Measurements from ENCODE around the gene MFSD2A. TPM values are rescaled to one million over a fixed set of nuclear protein-coding genes. Genes with fewer than 3 reads are reported as not detected.
A peak's percentile ranks its signal among the peaks of the same experiment; 100 is the strongest.

The MFSD2A gene
- total RNA-seq, 8 experiments from 2014 or later = 2.4 to 48.6 (median 25.8) TPM

GRCh38 chr1:39926820-39927219 lies 28.1 kb upstream of the MFSD2A start:
- Histone ChIP-seq H3K27ac (no peak overlapping the region), H3K4me3 (no peak overlapping the region), H3K4me1 (replicated peaks in 1 of 2) (peaks cover 5 to 7% of the 10 kb centered on the region in 2 donors)
- in situ Hi-C loops (cut with MboI; ENCODE audit: low pct_unique_long_range_greater_than_20kb in 2 of 9, low sequenced_read_pairs in 9 of 9, unreplicated experiment in 9 of 9) = no loop called here
- no peak for ATAC-seq (replicated peaks in 6 of 8)
- 0 to 93% (median 79%) methylated on average over 1 to 5 of the region's 6 CpGs; no CpG with 5 or more reads in 3 of the 10 experiments for WGBS, 10 experiments

DNA sequence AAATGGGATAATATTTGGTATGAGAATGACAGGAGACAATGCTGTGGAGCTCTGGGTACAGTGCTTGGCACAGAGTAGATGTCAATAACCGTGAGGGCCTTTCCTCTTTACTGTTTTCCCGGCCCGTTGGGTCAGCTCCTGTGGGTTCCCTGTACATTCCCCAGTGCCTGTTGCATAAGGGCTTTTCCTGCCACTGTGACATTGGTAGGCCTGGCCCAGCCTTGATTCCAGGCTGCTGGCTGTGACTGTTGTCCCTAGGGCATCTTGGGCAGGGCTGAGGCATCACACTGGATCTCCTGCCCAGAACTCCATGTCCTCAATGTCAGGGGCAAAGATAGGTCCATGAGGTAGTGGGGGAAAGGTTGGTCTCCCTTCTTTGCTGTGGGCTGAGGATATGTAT lies 27.4 kb upstream of the MFSD2A start:
- no peak for ATAC-seq (replicated peaks in 6 of 8)
- 60 to 96% (median 95%) methylated on average over 1 to 3 of the region's 3 CpGs; no CpG with 5 or more reads in 6 of the 10 experiments for WGBS, 10 experiments
- H3K27ac ChIP-seq = no peak overlapping the region
- in situ Hi-C loops (cut with MboI; ENCODE audit: low pct_unique_long_range_greater_than_20kb in 2 of 9, low sequenced_read_pairs in 9 of 9, unreplicated experiment in 9 of 9) = no loop called here
- H3K4me1 ChIP-seq (replicated peaks in 1 of 2) = peaks cover under 1 to 1% of the 10 kb centered on the region in 2 donors
- H3K4me3 ChIP-seq = no peak overlapping the region

DNA sequence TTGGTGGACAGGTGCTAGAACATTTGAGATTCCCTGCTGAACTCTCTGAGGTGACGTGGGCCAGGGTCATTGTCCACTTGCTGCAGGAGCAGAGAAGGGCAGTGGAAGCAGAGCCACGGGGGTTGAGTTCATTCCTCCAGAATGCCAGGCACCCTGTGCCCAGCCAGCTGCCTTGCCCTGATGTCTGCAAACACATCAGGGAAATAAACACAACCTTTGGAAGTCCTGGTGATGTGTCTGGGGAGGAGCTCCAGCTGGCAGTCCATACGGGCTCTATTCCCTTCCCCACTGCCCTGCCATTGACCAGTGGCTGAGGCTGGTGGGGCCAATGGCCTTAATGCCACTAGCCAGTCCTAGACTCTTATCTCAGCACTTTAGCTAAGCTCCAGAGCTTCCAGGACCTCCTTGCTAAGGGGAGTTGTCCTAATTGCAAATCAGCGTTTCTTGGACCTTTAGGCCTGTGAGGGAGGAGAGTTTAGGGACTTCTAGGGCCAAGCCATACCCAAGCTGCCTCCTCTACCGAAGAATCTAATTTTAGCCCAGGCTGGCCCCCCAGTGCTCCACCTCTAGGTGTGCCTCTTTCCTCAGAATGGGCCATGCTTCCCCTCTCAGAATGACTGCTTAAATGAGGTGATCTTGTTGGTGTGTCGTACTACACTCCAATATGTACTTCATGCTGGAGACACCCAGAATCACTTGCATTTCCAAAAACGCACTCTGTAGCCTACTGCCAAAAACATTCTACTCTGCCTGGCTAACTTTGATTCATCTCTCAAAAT lies 25.9 kb upstream of the MFSD2A start:
- ATAC-seq (replicated peaks in 6 of 8) = peak in 2 of 8 experiments; percentile 71 to 85
- Histone ChIP-seq H3K4me1 (replicated peaks in 1 of 2) (no peaks in the 10 kb centered on the region), H3K4me3 (no peak overlapping the region), H3K27ac (no peak overlapping the region)
- WGBS, 10 experiments = 20 to 80% (median 61%) methylated on average over 1 to 6 of the region's 7 CpGs; no CpG with 5 or more reads in 1 of the 10 experiments
- in situ Hi-C loops (cut with MboI; ENCODE audit: low pct_unique_long_range_greater_than_20kb in 2 of 9, low sequenced_read_pairs in 9 of 9, unreplicated experiment in 9 of 9) = no loop called here

DNA sequence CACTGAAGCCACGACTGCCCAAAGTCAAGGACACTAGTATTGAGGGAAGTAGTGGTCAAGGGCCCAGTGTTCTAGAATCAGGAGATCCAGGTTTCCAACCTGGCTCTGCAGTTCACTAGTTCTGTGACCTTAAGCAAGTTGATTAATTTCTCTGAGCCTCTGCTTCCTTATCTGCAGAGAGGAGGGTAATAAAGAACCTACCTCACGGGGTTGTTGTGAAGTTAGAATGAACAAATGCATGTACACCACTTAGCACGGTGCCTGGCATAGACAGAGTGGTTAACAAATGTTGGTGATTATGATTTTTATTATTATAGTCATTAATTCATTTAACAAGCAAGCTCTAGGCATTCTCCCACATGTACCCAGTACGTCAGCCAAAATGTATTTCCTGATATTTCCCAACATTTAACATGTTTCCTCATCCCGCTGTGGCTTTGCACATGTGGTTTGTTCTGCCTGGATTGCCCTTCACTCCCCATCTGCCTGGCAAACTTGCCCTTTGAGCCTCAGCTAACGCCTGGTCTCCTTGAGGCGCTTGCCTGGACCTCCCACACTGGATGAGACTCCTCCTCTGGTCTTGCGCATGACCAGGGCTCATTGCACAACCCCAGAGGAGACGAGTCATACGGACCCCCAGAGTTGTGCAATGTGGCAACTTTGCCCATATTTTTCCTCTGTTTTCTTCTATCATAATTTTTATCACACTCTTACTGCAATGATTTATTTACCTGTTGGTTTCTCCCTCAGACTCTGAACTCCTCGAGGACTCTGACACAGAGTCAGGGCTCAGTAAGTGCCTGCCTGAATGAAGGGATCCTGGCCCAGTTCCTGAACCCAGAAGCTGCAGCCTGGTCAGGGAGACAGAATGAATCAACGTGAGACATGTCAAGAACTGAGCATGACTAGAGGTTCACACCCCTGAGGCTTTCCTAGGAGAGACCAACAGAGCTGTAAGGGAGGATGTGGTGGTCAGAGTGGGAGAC lies 20.7 kb upstream of the MFSD2A start:
- Histone ChIP-seq H3K4me3 (no peak overlapping the region), H3K27ac (no peak overlapping the region), H3K4me1 (replicated peaks in 1 of 2) (no peaks in the 10 kb centered on the region)
- in situ Hi-C loops (cut with MboI; ENCODE audit: low pct_unique_long_range_greater_than_20kb in 2 of 9, low sequenced_read_pairs in 9 of 9, unreplicated experiment in 9 of 9) = no loop called here
- WGBS, 10 experiments = 0 to 87% (median 76%) methylated on average over 4 to 12 of the region's 12 CpGs; no CpG with 5 or more reads in 1 of the 10 experiments
- peak; percentile 33 to 100 (median 72) for ATAC-seq (replicated peaks in 6 of 8)

- no peak for ATAC-seq (replicated peaks in 6 of 8)
- H3K27ac ChIP-seq = no peak overlapping the region
- H3K4me1 ChIP-seq (replicated peaks in 1 of 2) = no peaks in the 10 kb centered on the region
- in situ Hi-C loops (cut with MboI; ENCODE audit: low pct_unique_long_range_greater_than_20kb in 2 of 9, low sequenced_read_pairs in 9 of 9, unreplicated experiment in 9 of 9) = no loop called here
- no peak overlapping the region for H3K4me3 ChIP-seq
- WGBS, 10 experiments = 71 to 100% (median 90%) methylated on average over 1 to 2 of the region's 2 CpGs; no CpG with 5 or more reads in 7 of the 10 experiments
Observed at GRCh38 chr1:39936724-39937491, 18.0 kb upstream of the MFSD2A start.

- Histone ChIP-seq H3K4me3 (no peak overlapping the region), H3K27ac (no peak overlapping the region), H3K4me1 (replicated peaks in 1 of 2) (no peaks in the 10 kb centered on the region)
- in situ Hi-C loops (cut with MboI; ENCODE audit: low pct_unique_long_range_greater_than_20kb in 2 of 9, low sequenced_read_pairs in 9 of 9, unreplicated experiment in 9 of 9) = no loop called here
- ATAC-seq (replicated peaks in 6 of 8) = no peak
- 84 to 100% (median 94%) methylated on average over 1 to 8 of the region's 8 CpGs; no CpG with 5 or more reads in 2 of the 10 experiments for WGBS, 10 experiments
Observed at GRCh38 chr1:39938856-39939255, 16.1 kb upstream of the MFSD2A start.

GRCh38 chr1:39940253-39940652 lies 14.7 kb upstream of the MFSD2A start:
- peak in 1 of 8 experiments; percentile 36 for ATAC-seq (replicated peaks in 6 of 8)
- H3K4me1 ChIP-seq (replicated peaks in 1 of 2) = no peaks in the 10 kb centered on the region
- H3K4me3 ChIP-seq = no peak overlapping the region
- H3K27ac ChIP-seq = no peak overlapping the region
- in situ Hi-C loops (cut with MboI; ENCODE audit: low pct_unique_long_range_greater_than_20kb in 2 of 9, low sequenced_read_pairs in 9 of 9, unreplicated experiment in 9 of 9) = no loop called here
- 58 to 100% (median 88%) methylated on average over 1 to 5 of the region's 5 CpGs; no CpG with 5 or more reads in 1 of the 10 experiments for WGBS, 10 experiments

GRCh38 chr1:39940980-39941871 lies 13.7 kb upstream of the MFSD2A start:
- 38 to 100% (median 81%) methylated on average over 1 to 9 of the region's 9 CpGs; no CpG with 5 or more reads in 3 of the 10 experiments for WGBS, 10 experiments
- ATAC-seq (replicated peaks in 6 of 8) = no peak
- Histone ChIP-seq H3K4me1 (replicated peaks in 1 of 2) (no peaks in the 10 kb centered on the region), H3K27ac (no peak overlapping the region), H3K4me3 (no peak overlapping the region)
- in situ Hi-C loops (cut with MboI; ENCODE audit: low pct_unique_long_range_greater_than_20kb in 2 of 9, low sequenced_read_pairs in 9 of 9, unreplicated experiment in 9 of 9) = no loop called here

GRCh38 chr1:39943471-39944290 lies 11.3 kb upstream of the MFSD2A start:
- 53 to 95% (median 83%) methylated on average over 6 to 14 of the region's 14 CpGs; no CpG with 5 or more reads in 1 of the 10 experiments for WGBS, 10 experiments
- in situ Hi-C loops (cut with MboI; ENCODE audit: low pct_unique_long_range_greater_than_20kb in 2 of 9, low sequenced_read_pairs in 9 of 9, unreplicated experiment in 9 of 9) = no loop called here
- ATAC-seq (replicated peaks in 6 of 8) = no peak

GRCh38 chr1:39944410-39945112 lies 10.4 kb upstream of the MFSD2A start:
- Histone ChIP-seq H3K27ac (no peak overlapping the region), H3K4me3 (no peak overlapping the region), H3K4me1 (replicated peaks in 1 of 2) (no peaks in the 10 kb centered on the region)
- in situ Hi-C loops (cut with MboI; ENCODE audit: low pct_unique_long_range_greater_than_20kb in 2 of 9, low sequenced_read_pairs in 9 of 9, unreplicated experiment in 9 of 9) = no loop called here
- 6 to 88% (median 68%) methylated on average over 3 to 8 of the region's 8 CpGs; no CpG with 5 or more reads in 1 of the 10 experiments for WGBS, 10 experiments
- ATAC-seq (replicated peaks in 6 of 8) = no peak

More at GRCh38 chr1:39943471-39944290, 11.3 kb upstream of the MFSD2A start:
- no peak overlapping the region for H3K4me3 ChIP-seq
- no peaks in the 10 kb centered on the region for H3K4me1 ChIP-seq (replicated peaks in 1 of 2)
- H3K27ac ChIP-seq = no peak overlapping the region

- ATAC-seq (replicated peaks in 6 of 8) = no peak
- 40 to 100% (median 88%) methylated on average over 1 to 4 of the region's 4 CpGs; no CpG with 5 or more reads in 1 of the 10 experiments for WGBS, 10 experiments
- no peak overlapping the region for H3K27ac ChIP-seq
- no peak overlapping the region for H3K4me3 ChIP-seq
- no peaks in the 10 kb centered on the region for H3K4me1 ChIP-seq (replicated peaks in 1 of 2)
- in situ Hi-C loops (cut with MboI; ENCODE audit: low pct_unique_long_range_greater_than_20kb in 2 of 9, low sequenced_read_pairs in 9 of 9, unreplicated experiment in 9 of 9) = no loop called here
Observed at GRCh38 chr1:39946216-39946615, 8.7 kb upstream of the MFSD2A start.
